Thoracic aorta (tissue), 2 donors: ENCODE results near the gene SYCP2. TPM values are rescaled to one million over a fixed set of nuclear protein-coding genes. Genes with fewer than 3 reads are reported as not detected.

ENCODE experiments used
- ATAC-seq: fragments of 150-250 bp; one replicate; pipeline ENCODE4 v1.8.0; 2017; ENCODE audit warnings: low read depth; ENCODE audit not compliant: insufficient number of reproducible peaks, low FRiP score
- DNase-seq: peaks from one replicate; pipeline ENCODE4 v3.0.0-alpha.2; 2020; ENCODE audit warnings: low spot score
- H3K27ac ChIP-seq, 2 donors: fragments of 200-600 bp; sonication (generic); 1 replicate in 1 of 2; 2 replicates in 1 of 2; pipeline ENCODE4 v1.5.1; 2016; ENCODE audit warnings: mild to moderate bottlenecking in 2 of 2, moderate library complexity in 2 of 2
- H3K27me3 ChIP-seq: fragments of 200-600 bp; sonication (generic); replicated peaks from 2 replicates; pipeline ENCODE4 v1.6.0; 2016; ENCODE audit warnings: mild to moderate bottlenecking; ENCODE audit not compliant: insufficient read depth
- H3K36me3 ChIP-seq: fragments of 200-600 bp; sonication (generic); one replicate; pipeline ENCODE4 v1.5.1; 2016
- H3K4me1 ChIP-seq, 2 donors: fragments of 200-600 bp; sonication (generic); 1 replicate in 1 of 2; 2 replicates in 1 of 2; pipeline versions ENCODE4 v1.5.1 to v1.6.0; 2016; ENCODE audit warnings: low read depth in 2 of 2, mild to moderate bottlenecking in 1 of 2; ENCODE audit not compliant: control insufficient read depth in 1 of 2
- H3K4me3 ChIP-seq: fragments of 200-600 bp; sonication (generic); 2 replicates; pipeline ENCODE4 v1.5.1; 2016; ENCODE audit warnings: mild to moderate bottlenecking
- H3K9me3 ChIP-seq: fragments of 200-600 bp; sonication (generic); 2 replicates; pipeline ENCODE4 v1.5.1; 2016
- CTCF ChIP-seq: fragments of 200-600 bp; sonication (generic); IDR thresholded peaks from one replicate; pipeline ENCODE4 v1.5.1; 2019; ENCODE audit warnings: antibody characterized with exemption
- total RNA-seq, 2 donors: library from RNA; depleted of rRNA; stranded (reverse); fragments of >200 nt; gene quantifications; one replicate each; pipeline versions ENCODE4 v1.1.0 to v1.2.3, GENCODE V29; 2016

Gene SYCP2
- total RNA-seq, 2 donors from 2014 or later = 0.71 to 0.95 TPM

DNA sequence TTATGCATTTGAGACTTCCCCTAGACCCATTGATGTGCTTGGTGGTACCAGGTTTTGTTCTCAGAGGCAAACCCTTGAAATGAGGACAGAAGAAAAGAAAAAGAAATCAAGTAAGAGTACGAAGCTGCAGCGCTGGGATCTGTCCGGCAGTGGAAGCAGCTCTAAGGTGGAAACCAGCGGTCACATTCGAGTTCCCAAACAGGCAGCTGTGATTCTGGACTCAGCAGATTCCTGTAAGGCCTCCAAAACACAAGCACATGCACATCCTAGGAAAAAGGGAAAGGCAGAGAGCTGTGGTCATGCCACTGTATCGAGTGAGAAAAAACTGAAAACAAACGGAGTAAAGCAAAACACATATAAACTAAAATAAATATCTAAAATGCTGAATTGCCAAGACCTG, 11.3 kb upstream of the SYCP2 start:
- no peaks in the 10 kb centered on the region for H3K9me3 ChIP-seq
- H3K4me1 ChIP-seq = peaks cover 13 to 16% of the 10 kb centered on the region in 2 donors
- H3K36me3 ChIP-seq = peaks cover 18% of the 10 kb centered on the region
- no peak overlapping the region for H3K4me3 ChIP-seq
- no peak for TF ChIP-seq CTCF
- no peaks in the 10 kb centered on the region for H3K27me3 ChIP-seq
- no peak for ATAC-seq
- no peak for DNase-seq
- no peak overlapping the region for H3K27ac ChIP-seq

- no peak overlapping the region for H3K4me3 ChIP-seq
- no peak for TF ChIP-seq CTCF
- peaks cover 18% of the 10 kb centered on the region for H3K36me3 ChIP-seq
- DNase-seq (no peak), ATAC-seq (no peak)
- peaks cover 29 to 35% of the 10 kb centered on the region in 2 donors for H3K4me1 ChIP-seq
- H3K27me3 ChIP-seq = no peaks in the 10 kb centered on the region
- H3K27ac ChIP-seq = no peak overlapping the region
- H3K9me3 ChIP-seq = no peaks in the 10 kb centered on the region
Measured at GRCh38 chr20:59942245-59942644, 8.8 kb upstream of the SYCP2 start.

- TF ChIP-seq CTCF = no peak
- peak overlapping the region; percentile 93 to 96 for H3K27ac ChIP-seq
- H3K4me3 ChIP-seq = peak overlapping the region; percentile 85
- H3K9me3 ChIP-seq = no peaks in the 10 kb centered on the region
- no peak for DNase-seq
- no peak for ATAC-seq
- H3K4me1 ChIP-seq = peaks cover 29 to 42% of the 10 kb centered on the region in 2 donors
- H3K36me3 ChIP-seq = peaks cover 18% of the 10 kb centered on the region
- no peaks in the 10 kb centered on the region for H3K27me3 ChIP-seq
Measured at GRCh38 chr20:59940956-59941294, 7.5 kb upstream of the SYCP2 start.

DNA sequence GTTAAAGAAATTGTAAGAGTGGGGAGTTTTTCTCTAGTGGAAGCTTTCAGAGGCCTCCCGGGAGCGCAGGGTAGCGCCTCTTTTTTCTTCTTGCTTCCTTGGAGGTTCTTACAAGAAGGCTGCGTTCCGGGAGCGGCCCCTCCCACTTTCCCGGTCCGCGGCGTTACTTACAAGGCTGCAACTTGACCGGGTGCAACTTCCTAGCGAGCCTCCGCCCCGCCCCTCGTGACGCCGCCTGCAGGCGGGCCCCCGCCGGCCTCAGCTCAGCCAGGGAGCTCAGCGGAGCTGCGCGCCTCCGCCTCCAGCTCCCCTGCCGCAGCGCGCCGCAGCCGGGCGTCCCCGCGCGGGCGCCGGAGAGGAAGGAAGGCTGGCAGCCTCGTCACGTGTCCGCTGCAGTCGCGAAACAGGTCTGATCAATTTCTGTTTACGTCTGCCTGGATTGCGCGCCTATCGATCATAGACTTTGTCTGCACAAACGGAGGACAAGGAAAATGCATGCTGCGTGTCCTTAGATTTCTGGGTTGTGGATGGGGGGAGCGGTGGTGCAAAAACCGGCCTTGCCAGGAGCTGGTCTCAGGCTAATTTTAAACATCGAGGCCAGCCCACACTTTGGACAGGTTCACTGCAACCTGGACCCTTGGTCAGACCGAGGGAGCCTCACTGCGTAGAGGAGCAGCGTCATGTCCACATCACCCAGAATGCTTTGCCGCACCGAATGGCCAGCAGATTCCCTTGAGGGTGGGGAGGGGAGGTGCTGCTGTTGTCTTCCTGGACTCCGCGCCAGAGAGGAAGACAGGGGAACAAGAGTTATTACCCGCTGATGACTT, 6.9 kb upstream of the SYCP2 start, which contains the start of the genes FAM217B and PPP1R3D:
Gene FAM217B (plus strand): TSS at position 261 of the 827 bp plus-strand sequence. CDS start 3,555 bp downstream, outside the sequence.
Gene PPP1R3D (minus strand): TSS at position 177 of the 827 bp plus-strand sequence. CDS start 374 bp downstream, outside the sequence.
- DNase-seq = peak; percentile 93
- peak within 1 kb of the TSS; percentile 85 for H3K4me3 ChIP-seq
- H3K27me3 ChIP-seq = no peaks in the 10 kb centered on the region
- peaks cover 18% of the 10 kb centered on the region for H3K36me3 ChIP-seq
- ATAC-seq = peak; percentile 98
- peak within 1 kb of the TSS; percentile 93 to 96 for H3K27ac ChIP-seq
- no peak for TF ChIP-seq CTCF
- peaks cover 27 to 42% of the 10 kb centered on the region in 2 donors for H3K4me1 ChIP-seq
- no peaks in the 10 kb centered on the region for H3K9me3 ChIP-seq

GRCh38 chr20:59939879-59940128, 6.4 kb upstream of the SYCP2 start:
- Histone ChIP-seq H3K4me3 (peak overlapping the region; percentile 85), H3K4me1 (peaks cover 27 to 42% of the 10 kb centered on the region in 2 donors), H3K27me3 (no peaks in the 10 kb centered on the region), H3K9me3 (no peaks in the 10 kb centered on the region), H3K27ac (peak overlapping the region; percentile 93 to 96), H3K36me3 (peaks cover 18% of the 10 kb centered on the region)
- DNase-seq (no peak), ATAC-seq (no peak)
- no peak for TF ChIP-seq CTCF
